PFSK-1 (cell line): ENCODE results near the gene SLC25A25.

Source experiments
- FOXP2 ChIP-seq: optimal IDR thresholded peaks from 2 replicates; pipeline ENCODE3; 2011; ENCODE audit warnings: borderline replicate concordance, control low read depth, inconsistent platforms; ENCODE audit not compliant: insufficient read depth; ENCODE audit errors: extremely low read length, extremely low read depth
- POLR2AphosphoS5 ChIP-seq: IDR thresholded peaks from 2 replicates; pipeline ENCODE4 v1.6.1; 2012; ENCODE audit warnings: low read depth, mild to moderate bottlenecking, control low read depth, low read length, moderate library complexity
- REST ChIP-seq, 2 experiments: IDR thresholded peaks; 2 replicates each; pipeline versions ENCODE4 v1.6.1 to v1.8.0; 2011 to 2012; ENCODE audit warnings: low read depth in 2 of 2, low read length in 2 of 2, control low read depth in 1 of 2, inconsistent platforms in 1 of 2, mild to moderate bottlenecking in 1 of 2, moderate library complexity in 1 of 2; ENCODE audit not compliant: insufficient read depth in 1 of 2
- SIN3A ChIP-seq: IDR thresholded peaks from 2 replicates; pipeline ENCODE4 v1.6.1; 2012; ENCODE audit warnings: mild to moderate bottlenecking, low read length, moderate library complexity, borderline replicate concordance; ENCODE audit not compliant: insufficient read depth
- TAF1 ChIP-seq: IDR thresholded peaks from 2 replicates; pipeline ENCODE4 v1.6.1; 2012; ENCODE audit warnings: low read length, control low read depth, borderline replicate concordance; ENCODE audit not compliant: insufficient read depth

The SLC25A25 gene

GRCh38 chr9:128033609-128034008 is 34.4 kb upstream of the SLC25A25 start:
- TF ChIP-seq REST (IDR thresholded peaks at IDR 0.05; ENCODE audit: insufficient read depth in 1 of 2, low read depth in 2 of 2, low read length in 2 of 2) (no peak), TAF1 (no peak), POLR2AphosphoS5 (no peak), SIN3A (no peak)

GRCh38 chr9:128034821-128035652 is 33.0 kb upstream of the SLC25A25 start:
- no peak for TF ChIP-seq TAF1
- no peak for TF ChIP-seq POLR2AphosphoS5
- no peak for TF ChIP-seq FOXP2
- TF ChIP-seq SIN3A: no peak
- no peak for TF ChIP-seq REST (IDR thresholded peaks at IDR 0.05; ENCODE audit: insufficient read depth in 1 of 2, low read depth in 2 of 2, low read length in 2 of 2)

DNA sequence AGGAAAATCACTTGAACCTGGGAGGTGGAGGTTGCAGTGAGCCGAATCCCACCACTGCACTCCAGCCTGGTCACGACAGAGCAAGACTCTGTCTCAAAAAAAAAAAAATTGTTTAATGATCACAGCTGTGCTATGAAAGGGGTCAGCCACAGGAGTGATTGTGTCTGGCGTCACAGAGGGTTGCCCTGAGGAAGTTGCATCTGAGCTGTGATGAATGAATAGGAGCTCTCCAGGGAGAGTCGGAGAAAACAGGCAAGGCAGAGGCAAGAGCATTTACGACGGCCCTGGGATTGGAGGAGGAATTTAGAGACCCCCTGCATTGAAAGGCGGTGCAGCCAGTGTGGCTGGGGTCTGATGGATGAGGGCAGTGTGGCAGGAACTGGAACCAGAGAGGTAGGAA is 26.0 kb upstream of the SLC25A25 start:
- TF ChIP-seq SIN3A: no peak
- no peak for TF ChIP-seq REST (IDR thresholded peaks at IDR 0.05; ENCODE audit: insufficient read depth in 1 of 2, low read depth in 2 of 2, low read length in 2 of 2)
- no peak for TF ChIP-seq TAF1
- TF ChIP-seq POLR2AphosphoS5: no peak
- TF ChIP-seq FOXP2: no peak

GRCh38 chr9:128043467-128043868 is 24.6 kb upstream of the SLC25A25 start:
- TF ChIP-seq POLR2AphosphoS5 (no peak), FOXP2 (no peak)

DNA sequence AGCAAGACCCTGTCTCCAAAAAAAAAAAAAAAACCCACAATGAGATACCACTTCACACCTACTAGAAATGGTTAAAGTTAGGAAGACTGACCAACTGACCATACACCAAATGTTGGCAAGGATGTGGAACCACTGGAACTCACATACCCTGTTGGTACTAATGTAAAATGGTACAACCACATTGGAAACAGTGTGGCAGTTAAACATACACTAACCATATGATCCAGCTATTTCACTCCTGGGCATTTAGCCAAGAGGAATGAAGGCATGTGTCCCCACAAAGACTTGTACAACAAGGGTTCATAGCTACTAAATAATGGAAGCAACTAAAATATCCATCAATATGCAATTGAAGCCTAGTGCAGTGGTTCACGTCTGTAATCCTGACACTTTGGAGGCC is 22.2 kb upstream of the SLC25A25 start:
- no peak for TF ChIP-seq SIN3A

DNA sequence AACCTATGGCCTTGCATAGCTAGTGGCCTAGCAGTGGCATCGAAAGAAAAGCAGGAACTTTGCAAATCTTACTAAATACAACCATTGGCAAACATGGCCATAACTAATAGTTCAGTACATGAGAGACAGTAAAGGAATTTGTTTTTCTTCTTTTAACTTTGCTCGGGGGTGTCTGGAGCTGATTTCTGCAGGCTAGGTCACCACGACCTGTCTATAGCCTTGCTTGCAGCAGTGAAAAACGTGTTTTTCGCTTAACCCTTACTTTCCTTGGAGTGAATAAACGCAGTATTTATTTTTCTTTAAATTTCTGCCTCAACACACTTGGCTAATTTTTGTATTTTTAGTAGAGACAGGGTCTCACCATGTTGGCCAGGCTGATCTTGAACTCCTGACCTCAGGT is 20.8 kb upstream of the SLC25A25 start:
- TF ChIP-seq SIN3A: no peak
- no peak for TF ChIP-seq POLR2AphosphoS5
- TF ChIP-seq TAF1: no peak
- no peak for TF ChIP-seq FOXP2
- TF ChIP-seq REST (IDR thresholded peaks at IDR 0.05; ENCODE audit: insufficient read depth in 1 of 2, low read depth in 2 of 2, low read length in 2 of 2): no peak
